H9 (cell line): ENCODE data around the gene NDUFB11. TPM values are rescaled to one million over a fixed set of nuclear protein-coding genes. Genes with fewer than 3 reads are reported as not detected.

ENCODE experiments used
- DNase-seq: peaks from one replicate; pipeline ENCODE4 v3.0.0-alpha.2; 2017
- H2AFZ ChIP-seq: one replicate; pipeline ENCODE4 v1.6.1; 2013; ENCODE audit warnings: mild to moderate bottlenecking, low read length, control low read depth, moderate library complexity
- H2AK5ac ChIP-seq: 2 replicates; pipeline ENCODE4 v1.6.1; 2013; ENCODE audit warnings: low read length, control low read depth, mixed read lengths; ENCODE audit not compliant: insufficient read length
- H2BK120ac ChIP-seq: one replicate; pipeline ENCODE4 v1.6.1; 2013; ENCODE audit warnings: low read depth, mild to moderate bottlenecking, low read length, control low read depth, inconsistent platforms; ENCODE audit not compliant: poor library complexity, severe bottlenecking
- H2BK12ac ChIP-seq: 2 replicates; pipeline ENCODE4 v1.6.1; 2013; ENCODE audit warnings: low read length, control low read depth, mixed read lengths, low read depth; ENCODE audit not compliant: insufficient read length
- H2BK15ac ChIP-seq: 2 replicates; pipeline ENCODE4 v1.6.1; 2013; ENCODE audit warnings: low read depth, low read length, control low read depth
- H2BK20ac ChIP-seq: one replicate; pipeline ENCODE4 v1.6.1; 2013; ENCODE audit warnings: low read depth, mild to moderate bottlenecking, low read length, control low read depth, inconsistent platforms; ENCODE audit not compliant: poor library complexity, severe bottlenecking
- H2BK5ac ChIP-seq: 2 replicates; pipeline ENCODE4 v1.6.1; 2013; ENCODE audit warnings: low read length, control low read depth, mixed read lengths; ENCODE audit not compliant: insufficient read length
- H3K14ac ChIP-seq: 2 replicates; pipeline ENCODE4 v1.6.1; 2013; ENCODE audit warnings: low read length, control low read depth; ENCODE audit not compliant: insufficient read depth
- H3K18ac ChIP-seq: 2 replicates; pipeline ENCODE4 v1.6.1; 2013; ENCODE audit warnings: low read depth, mild to moderate bottlenecking, mixed read lengths, low read length, control low read depth; ENCODE audit not compliant: insufficient read length
- H3K23ac ChIP-seq: 2 replicates; pipeline ENCODE4 v1.6.1; 2013; ENCODE audit warnings: low read length, control low read depth, mixed read lengths, low read depth; ENCODE audit not compliant: insufficient read length
- H3K23me2 ChIP-seq: 2 replicates; pipeline ENCODE4 v1.6.1; 2013; ENCODE audit warnings: low read depth, mild to moderate bottlenecking, mixed read lengths, low read length, control low read depth; ENCODE audit not compliant: insufficient read length, poor library complexity, severe bottlenecking
- H3K27ac ChIP-seq: 2 replicates; pipeline ENCODE4 v1.5.1; 2013; ENCODE audit warnings: low read length, control low read depth, mixed read lengths, low read depth; ENCODE audit not compliant: insufficient read length
- H3K27me3 ChIP-seq: 2 replicates; pipeline ENCODE4 v1.6.1; 2013; ENCODE audit warnings: low read length, control low read depth, inconsistent platforms; ENCODE audit not compliant: insufficient read depth
- H3K4ac ChIP-seq: 2 replicates; pipeline ENCODE4 v1.6.1; 2013; ENCODE audit warnings: low read depth, mild to moderate bottlenecking, control low read depth, inconsistent platforms, low read length, moderate library complexity
- H3K4me1 ChIP-seq: 2 replicates; pipeline ENCODE4 v1.6.1; 2013; ENCODE audit warnings: low read length, control low read depth, inconsistent platforms; ENCODE audit not compliant: insufficient read depth
- H3K4me2 ChIP-seq: 2 replicates; pipeline ENCODE4 v1.6.1; 2013; ENCODE audit warnings: low read length, control low read depth, mixed read lengths; ENCODE audit not compliant: insufficient read length, insufficient read depth
- H3K56ac ChIP-seq: 2 replicates; pipeline ENCODE4 v1.6.1; 2013; ENCODE audit warnings: low read depth, mild to moderate bottlenecking, mixed read lengths, low read length, control low read depth; ENCODE audit not compliant: insufficient read length
- H3K79me1 ChIP-seq: 2 replicates; pipeline ENCODE4 v1.6.1; 2013; ENCODE audit warnings: low read depth, mild to moderate bottlenecking, moderate library complexity, low read length, control low read depth, inconsistent platforms; ENCODE audit not compliant: insufficient read depth, poor library complexity, severe bottlenecking
- H3K79me2 ChIP-seq: 2 replicates; pipeline ENCODE4 v1.6.1; 2013; ENCODE audit warnings: low read length, control low read depth, inconsistent platforms; ENCODE audit not compliant: insufficient read depth
- H3K9ac ChIP-seq: 2 replicates; pipeline ENCODE4 v1.6.1; 2013; ENCODE audit warnings: low read length, control low read depth, mixed read lengths; ENCODE audit not compliant: insufficient read length; ENCODE audit errors: extremely low read depth
- H3K9me3 ChIP-seq: one replicate; pipeline ENCODE4 v1.6.1; 2013; ENCODE audit warnings: low read depth, low read length, inconsistent platforms; ENCODE audit not compliant: control insufficient read depth
- H3T11ph ChIP-seq: one replicate; pipeline ENCODE4 v1.6.1; 2013; ENCODE audit warnings: mild to moderate bottlenecking, low read length, control low read depth, inconsistent platforms
- H4K20me1 ChIP-seq: one replicate; pipeline ENCODE4 v1.6.1; 2013; ENCODE audit not compliant: control insufficient read depth, insufficient read length, insufficient read depth
- H4K5ac ChIP-seq: 2 replicates; pipeline ENCODE4 v1.6.1; 2013; ENCODE audit warnings: low read depth, mild to moderate bottlenecking, mixed read lengths, low read length, control low read depth; ENCODE audit not compliant: insufficient read length
- H4K8ac ChIP-seq: replicated peaks from 2 replicates; pipeline ENCODE4 v1.6.1; 2013; ENCODE audit warnings: low read length, control low read depth, mixed read lengths, low read depth; ENCODE audit not compliant: insufficient read length
- H4K91ac ChIP-seq: 2 replicates; pipeline ENCODE4 v1.6.1; 2013; ENCODE audit warnings: low read depth, mild to moderate bottlenecking, moderate library complexity, mixed read lengths, low read length, control low read depth; ENCODE audit not compliant: insufficient read length
- H3K27ac Mint-ChIP-seq, 3 experiments: 2 replicates in 2 of 3; 3 replicates in 1 of 3; pipeline ENCODE4 v1.8.0; 2020 to 2021; ENCODE audit warnings: mixed read lengths in 3 of 3, mild to moderate bottlenecking in 1 of 3, moderate library complexity in 1 of 3
- H3K27me3 Mint-ChIP-seq: 2 replicates; pipeline ENCODE4 v1.8.0; 2021; ENCODE audit warnings: low read depth, mild to moderate bottlenecking, moderate library complexity, mixed read lengths
- H3K36me3 Mint-ChIP-seq, 3 experiments: 2 replicates in 2 of 3; 3 replicates in 1 of 3; pipeline ENCODE4 v1.8.0; 2020 to 2021; ENCODE audit warnings: low read depth in 3 of 3, mixed read lengths in 3 of 3; ENCODE audit not compliant: insufficient read depth in 1 of 3
- H3K4me1 Mint-ChIP-seq, 2 experiments: 2 replicates each; pipeline ENCODE4 v1.8.0; 2020; ENCODE audit warnings: mixed read lengths in 2 of 2
- H3K4me3 Mint-ChIP-seq, 2 experiments: 2 replicates in 1 of 2; 3 replicates in 1 of 2; pipeline ENCODE4 v1.8.0; 2020 to 2021; ENCODE audit warnings: mild to moderate bottlenecking in 2 of 2, mixed read lengths in 2 of 2, moderate library complexity in 1 of 2
- H3K9me3 Mint-ChIP-seq, 2 experiments: 2 replicates in 1 of 2; 3 replicates in 1 of 2; pipeline ENCODE4 v1.8.0; 2020; ENCODE audit warnings: mild to moderate bottlenecking in 2 of 2, mixed read lengths in 2 of 2, moderate library complexity in 1 of 2
- CTCF ChIP-seq: fragments of 200-600 bp; sonication (generic); conservative IDR thresholded peaks from 3 replicates; pipeline ENCODE4 v1.8.0; 2021; ENCODE audit warnings: antibody characterized with exemption, mild to moderate bottlenecking
- WGBS: extraction: QIAGEN DNeasy Blood & Tissue Kit; methylation state at CpG from one replicate; pipeline ENCODE4 v1.1.7; 2013; ENCODE audit warnings: missing lambda C conversion rate, low lambda C conversion rate, mixed read lengths; ENCODE audit not compliant: insufficient read length; ENCODE audit errors: extremely low coverage; 5-methylcytosine and 5-hydroxymethylcytosine counted together
- total RNA-seq: library from RNA; stranded (reverse); gene quantifications from 2 replicates; pipeline ENCODE4 v1.2.1, GENCODE V29; 2021

The NDUFB11 gene
- total RNA-seq, 1 experiment from 2014 or later, result 100 TPM

- no peaks in the 10 kb centered on the region for H3K4me1 ChIP-seq
- no peak overlapping the region for H2BK15ac ChIP-seq
- no peaks in the 10 kb centered on the region for H3K23me2 ChIP-seq
- H3T11ph ChIP-seq, result no peak overlapping the region
- H3K9ac ChIP-seq, result no peak overlapping the region
- H2BK120ac ChIP-seq, result no peak overlapping the region
- peaks cover 30 to 58% (median 52%) of the 10 kb centered on the region in 3 experiments for H3K36me3 Mint-ChIP-seq
- H3K14ac ChIP-seq, result no peak overlapping the region
- no peak overlapping the region for H4K5ac ChIP-seq
- no peak overlapping the region for H4K91ac ChIP-seq
- no CpG with 5 or more reads among the region's 17 CpGs for WGBS
- H3K4me1 Mint-ChIP-seq, result peaks cover 0 to 5% of the 10 kb centered on the region in 2 experiments; a peak in 1 of 4 replicates
- H3K4ac ChIP-seq, result no peak overlapping the region
- no peak overlapping the region for H2BK5ac ChIP-seq
- no peak for DNase-seq
- H3K27ac ChIP-seq, result no peak overlapping the region
- no peaks in the 10 kb centered on the region for H3K27me3 ChIP-seq
- H3K27ac Mint-ChIP-seq, result no peak overlapping the region
- H2AK5ac ChIP-seq, result no peak overlapping the region
- H3K4me2 ChIP-seq, result no peak overlapping the region
- H3K27me3 Mint-ChIP-seq, result peaks cover 1% of the 10 kb centered on the region; the same call in 1 of the 2 replicates
- TF ChIP-seq CTCF, result no peak
- no peak overlapping the region for H2BK20ac ChIP-seq
- H3K4me3 Mint-ChIP-seq, result no peak overlapping the region
- H3K79me1 ChIP-seq, result no peaks in the 10 kb centered on the region
- no peak overlapping the region for H3K23ac ChIP-seq
- H4K8ac ChIP-seq, result no peak overlapping the region
- H2AFZ ChIP-seq, result no peak overlapping the region
- H3K9me3 ChIP-seq, result no peaks in the 10 kb centered on the region
- H3K56ac ChIP-seq, result no peak overlapping the region
- no peaks in the 10 kb centered on the region for H3K79me2 ChIP-seq
- H3K9me3 Mint-ChIP-seq, result peaks cover 52 to 77% of the 10 kb centered on the region in 2 experiments
- H3K18ac ChIP-seq, result no peak overlapping the region
- no peak overlapping the region for H2BK12ac ChIP-seq
- no peaks in the 10 kb centered on the region for H4K20me1 ChIP-seq
These were observed 40.7 kb upstream of the NDUFB11 start for GRCh38 chrX:47185241-47185640.
